GM18499 (cell line): ENCODE data around the gene PCNP.
"Not testable (repeated sequence)": the region's sequence is repeated elsewhere in the genome, so short reads cannot be mapped to it uniquely, and the experiment has no call there.

Source experiments
- ATAC-seq: cut with Tn5 transposase; IDR thresholded peaks from one replicate; pipeline ENCODE4 v1.9.1; 2021; ENCODE audit warnings: moderate number of reproducible peaks; ENCODE audit not compliant: insufficient read depth, unreplicated experiment

Gene PCNP, protein sequence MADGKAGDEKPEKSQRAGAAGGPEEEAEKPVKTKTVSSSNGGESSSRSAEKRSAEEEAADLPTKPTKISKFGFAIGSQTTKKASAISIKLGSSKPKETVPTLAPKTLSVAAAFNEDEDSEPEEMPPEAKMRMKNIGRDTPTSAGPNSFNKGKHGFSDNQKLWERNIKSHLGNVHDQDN

DNA sequence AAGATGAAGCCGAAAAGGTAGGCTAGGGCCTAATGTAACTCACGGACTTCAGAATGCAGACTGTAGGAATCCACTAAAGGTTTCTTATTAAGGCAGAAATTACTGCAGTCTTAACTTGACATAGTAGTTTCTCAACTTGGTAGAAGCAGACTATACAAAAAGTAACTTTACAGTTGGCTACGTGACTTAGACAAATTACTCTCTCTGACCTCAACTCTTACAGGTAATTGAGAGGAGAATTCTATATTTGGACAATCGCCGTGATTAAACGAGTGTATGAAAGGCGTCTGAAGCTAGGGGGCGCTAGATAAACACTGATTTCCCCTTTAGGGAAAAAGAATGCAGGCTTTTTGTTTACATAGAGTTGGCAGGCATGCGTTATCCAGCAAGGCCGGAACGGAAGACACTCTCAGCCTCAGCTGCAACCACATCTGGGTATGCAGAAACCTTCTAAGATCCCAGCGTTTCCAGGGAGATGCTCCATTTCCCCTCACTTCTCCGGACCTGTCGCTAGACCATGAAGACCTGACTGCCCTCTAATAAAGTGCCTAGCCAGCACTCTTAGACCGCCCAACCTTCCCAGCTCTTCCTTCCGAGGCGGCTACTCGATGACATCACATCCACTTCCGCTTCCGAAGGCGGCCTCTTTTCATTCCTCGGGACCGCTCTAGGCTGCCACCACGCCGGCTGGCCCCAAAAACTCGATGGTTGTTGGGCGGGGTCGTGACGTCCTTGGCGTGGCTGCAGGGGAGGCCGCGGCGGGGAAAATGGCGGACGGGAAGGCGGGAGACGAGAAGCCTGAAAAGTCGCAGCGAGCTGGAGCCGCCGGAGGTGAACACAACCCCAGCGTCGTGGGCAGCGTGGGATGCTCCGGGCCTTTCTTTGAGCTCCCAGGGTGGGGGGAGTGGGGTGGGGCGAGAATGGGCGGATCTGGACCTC, at the start of gene PCNP:
Gene PCNP, plus strand, starts transcription at position 732 of the 939 bp plus-strand sequence. Its CDS starts 36 bp downstream, at position 768.
- peak; percentile 79 for ATAC-seq

DNA sequence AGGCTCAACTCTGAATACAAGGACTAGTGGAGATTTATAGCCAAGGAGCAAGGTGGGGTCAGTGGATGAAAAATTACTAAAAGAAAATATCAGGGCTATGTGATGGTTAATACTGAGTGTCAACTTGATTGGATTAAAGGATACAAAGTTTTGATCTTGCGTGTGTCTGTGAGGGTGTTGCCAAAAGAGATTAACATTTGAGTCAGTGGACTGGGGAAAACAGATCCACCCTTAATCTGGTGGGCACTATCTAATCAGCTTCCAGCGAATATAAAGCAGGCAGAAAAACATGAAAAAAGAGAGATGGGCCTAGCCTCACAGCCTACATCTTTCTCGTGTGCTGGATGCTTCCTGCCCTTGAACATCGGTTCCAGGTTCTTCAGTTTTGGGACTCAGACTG, 46.5 kb upstream of the PCNP start:
- ATAC-seq, result no peak

DNA sequence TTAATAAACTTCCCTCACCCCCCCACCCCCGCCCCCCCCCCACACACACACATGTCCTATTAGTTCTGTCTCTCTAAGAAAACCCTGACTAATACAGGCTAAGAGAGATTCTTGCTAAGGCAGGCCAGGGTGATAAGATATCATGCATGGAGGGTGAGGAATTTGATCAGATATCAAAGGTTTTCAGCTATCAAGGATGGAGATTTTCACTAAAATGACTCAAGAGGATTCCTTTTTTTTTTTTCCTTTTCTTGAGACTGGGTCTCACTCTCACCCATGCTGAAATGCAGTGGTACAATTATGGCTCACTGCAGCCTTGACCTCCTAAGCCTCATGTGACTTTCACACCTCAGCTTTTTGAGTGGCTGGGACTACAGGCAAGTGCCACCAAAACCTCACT, 46.1 kb upstream of the PCNP start:
- ATAC-seq, result no peak

DNA sequence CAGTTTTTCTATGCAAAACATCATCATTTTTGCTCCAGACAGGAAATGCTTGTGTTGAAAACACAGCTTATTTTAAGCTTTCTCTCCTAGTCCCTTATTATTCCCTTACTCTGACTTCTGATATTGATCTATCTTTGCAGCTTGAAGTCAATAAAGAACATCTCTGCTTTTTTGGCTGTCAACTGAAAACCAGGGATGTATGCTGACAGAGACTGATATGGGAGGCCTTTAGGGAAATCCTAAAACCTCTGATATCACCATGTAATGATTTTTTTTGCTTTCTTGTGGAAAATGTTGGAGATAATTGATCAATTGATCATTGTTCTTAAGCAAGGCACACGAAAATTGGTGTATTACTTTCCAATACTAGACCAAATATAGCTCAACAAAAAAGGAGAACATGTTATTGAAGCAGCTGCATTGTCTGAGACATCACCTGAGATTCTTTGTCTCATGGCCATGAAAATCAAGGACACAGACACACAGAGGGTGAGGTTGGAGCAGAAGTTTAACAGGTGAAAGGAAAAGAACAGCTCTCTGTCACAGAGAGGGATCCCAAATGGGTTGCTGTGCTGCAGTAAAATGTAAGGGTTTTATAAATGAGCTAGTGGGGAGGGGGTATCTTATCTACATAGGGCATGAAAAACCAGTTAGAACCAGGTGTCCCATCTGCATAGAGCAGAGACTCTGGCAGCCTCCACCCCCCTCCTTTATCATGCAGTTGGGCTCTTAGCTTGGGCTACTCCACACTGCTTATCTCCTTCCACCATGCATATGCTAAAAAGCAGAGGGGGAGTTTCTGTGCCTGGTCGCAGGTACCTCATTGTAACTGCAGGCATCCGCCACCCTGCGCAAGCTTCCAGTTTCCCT, 43.9 kb upstream of the PCNP start:
- no peak for ATAC-seq

DNA sequence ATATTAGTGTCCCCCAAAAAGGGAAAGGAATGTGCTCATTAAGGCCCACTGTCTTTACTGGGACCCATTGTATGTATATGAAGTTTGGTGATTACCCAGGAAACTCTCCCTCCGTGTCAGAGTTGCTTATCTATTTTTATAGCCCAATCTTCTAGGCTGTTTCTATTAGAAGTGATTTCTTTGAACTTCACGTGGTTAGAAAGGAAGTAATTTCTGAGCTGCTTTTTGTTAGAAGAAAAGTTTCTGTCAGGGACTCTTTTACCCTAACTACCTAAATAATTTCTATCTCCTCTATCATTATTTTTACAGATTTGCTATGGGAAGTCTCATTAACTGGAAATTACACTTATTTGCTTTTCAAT, 43.3 kb upstream of the PCNP start:
- no peak for ATAC-seq

DNA sequence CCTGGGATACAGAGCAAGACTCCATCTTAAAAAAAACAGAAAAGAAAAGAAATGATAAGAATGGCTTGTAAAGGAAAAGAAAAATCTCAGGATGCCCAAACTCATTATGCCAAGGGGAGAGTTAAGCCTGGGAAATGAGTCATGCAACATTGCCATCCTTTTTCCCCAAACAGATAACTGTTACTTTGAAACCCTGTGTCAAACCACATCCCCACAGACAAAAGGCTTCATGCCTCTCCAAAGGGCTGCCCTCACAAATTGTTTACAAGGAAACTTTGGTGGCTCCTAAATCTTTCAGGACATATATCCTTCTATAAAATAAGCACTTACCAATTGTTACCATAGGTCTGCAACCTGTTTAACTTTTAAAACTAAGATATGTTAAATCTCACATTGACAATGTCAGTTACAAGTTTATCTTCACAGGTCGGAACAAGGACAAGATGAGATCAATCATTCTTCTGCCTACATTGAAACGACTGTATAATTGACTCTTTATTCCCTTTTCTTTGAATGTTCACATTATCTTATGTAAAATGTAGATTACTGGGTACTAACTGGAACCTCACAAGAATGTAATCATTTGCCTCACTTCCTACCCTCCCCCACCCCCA, 42.4 kb upstream of the PCNP start:
- ATAC-seq, result no peak

DNA sequence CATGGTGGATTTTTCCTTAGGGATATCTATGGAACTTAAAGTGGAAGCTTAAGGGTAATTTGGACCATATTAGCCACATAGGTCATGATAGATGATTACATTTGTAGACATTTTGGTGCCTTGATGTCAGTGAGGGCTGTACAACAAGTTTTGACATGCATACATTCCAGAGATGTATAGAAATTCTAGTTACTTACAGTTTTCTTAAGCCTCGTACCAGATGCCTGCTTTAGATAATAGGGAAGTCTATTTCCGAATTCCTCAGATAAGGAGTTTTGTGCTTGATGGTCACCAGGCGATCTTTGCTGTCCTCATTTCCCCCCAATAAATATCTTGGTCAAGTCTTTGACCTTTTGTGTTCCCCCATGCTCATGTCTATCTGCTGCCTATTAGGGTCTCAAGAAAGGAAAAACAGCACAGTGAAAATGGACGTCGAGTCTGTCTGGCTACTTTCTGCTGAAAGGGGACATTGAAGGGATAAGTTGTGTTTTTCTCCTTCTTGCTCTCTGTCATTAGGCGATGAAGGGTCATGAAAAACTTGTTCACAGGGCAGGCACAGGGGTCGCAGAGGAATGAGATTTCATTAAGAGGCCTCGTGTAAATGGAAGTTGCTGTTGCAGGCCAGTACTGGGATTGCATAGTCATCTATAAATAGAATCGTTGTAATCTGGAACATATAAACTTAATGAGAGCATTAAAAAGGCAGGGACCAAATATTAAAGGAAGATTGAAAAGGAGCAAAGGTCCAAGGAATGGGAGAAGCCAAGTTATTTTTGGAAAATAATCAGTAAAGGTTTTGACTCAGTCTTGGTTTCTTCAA, 41.0 kb upstream of the PCNP start:
- ATAC-seq, result no peak

DNA sequence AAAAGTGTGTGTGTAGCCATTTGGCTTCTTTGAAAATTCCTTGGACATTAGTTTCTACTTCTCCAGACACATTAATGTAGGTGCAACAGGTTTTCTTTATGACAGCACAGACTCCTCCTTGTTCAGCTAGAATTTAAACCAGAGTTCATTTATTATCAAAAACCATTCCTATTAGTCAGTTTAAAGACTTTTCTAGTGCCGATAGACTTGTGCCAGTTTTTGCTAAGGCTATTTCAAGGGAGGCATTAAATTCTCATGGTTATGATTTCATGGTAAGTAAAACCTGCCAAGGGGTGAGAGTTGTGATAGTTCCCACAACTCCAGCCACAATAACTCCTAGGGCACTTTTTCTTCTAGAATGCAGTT, 40.4 kb upstream of the PCNP start:
- no peak for ATAC-seq

DNA sequence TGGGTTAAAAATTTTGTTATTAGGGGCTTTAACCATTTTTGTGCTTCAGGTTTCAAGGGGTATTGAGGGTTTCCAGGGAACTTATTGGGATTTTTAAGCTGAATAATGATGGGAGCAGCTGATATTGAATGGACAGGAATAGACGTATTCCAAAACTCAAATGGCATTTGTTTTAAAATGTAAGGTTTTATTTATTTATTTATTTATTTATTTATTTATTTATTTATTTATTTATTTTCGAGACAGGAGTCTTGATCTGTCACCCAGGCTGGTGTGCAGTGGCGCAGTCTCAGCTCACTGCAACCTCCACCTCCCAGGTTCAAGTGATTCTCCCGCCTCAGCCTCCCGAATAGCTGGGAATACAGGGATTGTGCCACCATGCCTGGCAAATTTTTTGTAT, 38.8 kb upstream of the PCNP start:
- ATAC-seq, result no peak

DNA sequence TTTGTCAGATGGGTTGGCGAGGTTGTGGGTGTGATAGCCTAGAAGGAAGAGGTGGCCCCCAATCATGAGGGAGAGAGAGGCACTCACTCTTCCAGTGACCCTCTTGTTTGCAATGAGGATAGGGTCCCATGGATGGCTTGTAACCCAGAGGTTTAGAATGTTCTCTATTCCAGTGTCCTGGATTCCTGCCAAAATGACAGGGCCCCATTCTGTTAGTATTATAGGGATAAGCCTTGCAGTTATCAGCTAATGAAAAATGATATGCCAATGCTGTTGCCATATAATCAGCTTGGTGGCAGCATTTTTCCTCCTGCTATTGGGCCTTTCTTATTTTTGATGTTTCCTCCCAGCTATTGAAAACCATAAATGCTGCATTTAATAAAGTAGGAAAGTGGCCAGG, 37.7 kb upstream of the PCNP start:
- no peak for ATAC-seq

DNA sequence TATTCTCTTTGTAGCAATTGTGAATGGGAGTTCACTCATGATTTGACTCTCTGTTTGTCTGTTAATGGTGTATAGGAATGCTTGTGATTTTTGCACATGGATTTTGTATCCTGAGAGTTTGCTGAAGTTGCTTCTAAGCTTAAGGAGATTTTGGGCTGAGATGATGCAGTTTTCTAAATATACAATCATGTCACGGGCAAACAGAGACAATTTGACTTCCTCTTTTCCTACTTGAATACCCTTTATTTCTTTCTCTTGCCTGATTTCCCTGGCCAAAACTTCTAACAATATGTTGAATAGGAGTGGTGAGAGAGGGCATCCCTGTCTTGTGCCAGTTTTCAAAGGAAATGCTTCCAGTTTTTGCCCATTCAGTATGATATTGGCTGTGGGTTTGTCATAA, 37.0 kb upstream of the PCNP start:
- not testable (repeated sequence) for ATAC-seq

DNA sequence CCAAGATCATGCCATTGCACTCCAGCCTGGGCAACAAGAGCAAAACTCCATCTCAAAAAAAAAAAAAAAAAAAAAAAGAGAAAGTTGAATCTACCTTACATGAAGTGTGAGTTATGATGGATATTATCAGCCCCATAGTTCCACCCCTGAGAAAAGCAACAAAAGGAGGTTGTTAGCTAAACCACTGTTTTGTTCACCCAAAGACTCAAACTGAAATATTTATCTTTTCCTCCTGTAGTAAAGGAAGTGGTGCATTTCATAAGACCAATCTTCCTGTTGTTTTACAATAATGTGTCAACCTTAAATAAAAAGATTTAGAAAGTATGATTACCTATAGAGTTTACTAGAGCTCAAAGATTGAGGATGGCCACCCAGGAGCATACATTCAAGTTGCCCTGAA, 31.0 kb upstream of the PCNP start:
- ATAC-seq, result no peak

DNA sequence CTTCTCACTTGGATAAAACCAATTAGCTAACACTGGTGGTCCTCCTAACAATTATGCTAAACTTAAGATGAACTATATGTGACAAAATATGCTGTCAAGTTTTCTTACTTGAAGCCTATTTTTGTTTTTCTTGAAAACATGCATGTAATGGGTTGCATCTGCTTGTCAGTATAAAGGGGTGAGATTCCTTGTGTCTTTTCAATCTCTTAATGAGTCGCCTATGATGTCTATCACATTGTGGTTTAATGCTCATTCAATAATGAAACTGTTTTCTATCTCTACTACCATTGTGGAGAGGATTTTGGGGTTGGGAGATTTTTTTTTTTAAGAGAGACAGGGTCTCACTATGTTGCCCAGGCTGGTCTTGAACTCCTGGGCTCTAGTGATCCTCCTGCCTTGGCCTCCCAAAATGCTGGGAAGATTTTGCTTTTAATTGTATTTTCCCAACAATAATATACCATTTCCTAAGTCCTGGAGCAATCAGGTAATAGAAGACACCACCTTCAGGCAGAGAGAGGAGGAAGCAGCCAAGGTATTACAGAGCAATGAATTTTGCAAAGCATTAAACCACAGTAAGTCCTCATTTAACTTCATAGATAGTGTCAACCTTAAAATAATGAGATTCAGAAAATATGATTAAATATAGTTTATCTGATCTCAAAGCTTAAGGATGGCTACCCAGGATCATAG, 29.7 kb upstream of the PCNP start:
- no peak for ATAC-seq

DNA sequence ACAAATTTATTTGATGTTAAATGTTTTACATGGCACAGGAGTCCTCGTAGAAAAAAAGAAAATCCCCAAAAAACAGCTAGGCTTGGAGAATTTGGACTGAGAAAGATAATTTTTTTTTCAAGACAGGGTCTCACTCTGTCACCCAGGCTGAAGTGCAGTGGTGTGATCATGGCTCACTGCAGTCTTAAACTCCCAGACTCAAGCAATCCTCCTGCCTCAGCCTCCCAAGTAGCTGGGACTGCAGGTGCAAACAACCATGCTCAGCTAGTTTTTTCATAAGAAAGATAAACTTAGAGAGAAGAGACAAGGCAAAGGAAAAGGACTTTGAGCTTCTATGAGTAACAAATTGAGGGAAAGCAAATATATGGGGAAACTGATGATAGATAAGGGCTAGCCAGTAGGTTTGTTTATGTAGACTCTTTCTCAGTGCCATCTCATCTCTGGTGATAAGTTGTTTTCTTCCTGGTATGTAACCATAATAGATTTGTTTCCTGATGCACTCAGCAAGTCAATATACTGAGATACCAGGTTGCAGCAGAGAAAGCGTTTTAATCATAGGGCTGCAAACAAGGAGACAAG, 25.4 kb upstream of the PCNP start:
- no peak for ATAC-seq

DNA sequence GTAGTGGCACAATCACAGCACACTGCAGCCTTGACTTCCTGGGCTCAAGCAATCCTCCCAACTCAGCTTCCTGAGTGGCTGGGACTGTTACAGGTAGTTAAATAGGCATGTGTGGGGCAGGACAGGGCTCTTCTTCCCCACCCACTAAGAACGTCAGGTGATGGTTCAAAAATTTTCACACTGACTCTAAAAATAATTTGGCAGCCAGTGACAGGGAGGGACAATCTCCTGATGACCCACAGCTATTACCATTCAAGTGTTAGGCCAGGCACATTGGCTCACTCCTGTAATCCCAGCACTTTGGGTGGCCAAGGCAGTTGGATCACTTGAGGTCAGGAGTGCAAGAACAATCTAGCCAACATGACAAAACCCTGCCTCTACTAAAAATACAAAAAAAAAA, 24.5 kb upstream of the PCNP start:
- ATAC-seq, result no peak

DNA sequence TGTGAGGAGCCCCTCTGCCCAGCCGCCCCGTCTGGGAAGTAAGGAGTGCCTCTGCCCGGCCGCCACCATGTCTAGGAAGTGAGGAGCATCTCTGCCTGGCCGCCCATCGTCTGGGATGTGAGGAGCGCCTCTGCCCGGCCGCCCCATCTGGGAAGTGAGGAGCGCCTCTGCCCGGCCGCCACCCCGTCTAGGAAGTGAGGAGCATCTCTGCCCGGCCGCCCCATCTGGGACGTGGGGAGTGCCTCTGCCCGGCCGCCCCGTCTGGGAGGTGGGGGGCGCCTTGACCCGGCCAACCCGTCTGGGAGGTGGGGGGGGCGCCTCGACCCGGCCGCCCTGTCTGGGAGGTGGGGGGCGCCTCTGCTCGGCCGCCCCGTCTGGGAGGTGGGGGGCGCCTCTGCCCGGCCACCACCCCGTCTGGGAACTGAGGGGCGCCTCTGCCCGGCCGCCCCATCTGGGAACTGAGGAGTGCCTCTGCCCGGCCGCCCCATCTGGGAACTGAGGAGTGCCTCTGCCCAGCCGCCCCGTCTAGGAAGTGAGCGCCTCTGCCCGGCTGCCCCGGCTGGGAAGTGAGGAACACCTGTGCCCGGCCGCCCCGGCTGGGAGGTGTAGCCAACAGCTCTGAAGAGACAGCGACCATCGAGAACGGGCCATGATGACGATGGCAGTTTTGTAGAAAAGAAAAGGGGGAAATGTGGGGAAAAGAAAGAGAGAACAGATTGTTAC, 22.5 kb upstream of the PCNP start:
- not testable (repeated sequence) for ATAC-seq

DNA sequence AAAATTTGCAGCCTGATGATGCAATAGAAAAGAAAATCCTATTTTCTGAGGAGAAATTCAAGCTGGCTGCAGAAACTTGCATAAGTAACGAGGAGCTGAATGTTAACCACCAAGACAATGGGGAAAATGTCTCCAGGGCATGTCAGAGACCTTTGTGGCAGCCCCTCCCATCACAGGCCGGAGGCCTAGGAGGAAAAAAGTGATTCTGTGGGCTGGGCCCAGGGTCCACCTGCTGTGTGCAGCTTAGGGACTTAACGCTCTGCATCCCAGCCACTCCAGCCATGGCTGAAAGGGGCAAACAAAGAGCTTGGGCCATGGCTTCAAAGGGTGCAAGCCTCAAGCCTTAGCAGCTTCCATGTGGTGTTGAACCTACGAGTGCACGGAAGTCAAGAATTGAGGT, 20.6 kb upstream of the PCNP start:
- not testable (repeated sequence) for ATAC-seq

DNA sequence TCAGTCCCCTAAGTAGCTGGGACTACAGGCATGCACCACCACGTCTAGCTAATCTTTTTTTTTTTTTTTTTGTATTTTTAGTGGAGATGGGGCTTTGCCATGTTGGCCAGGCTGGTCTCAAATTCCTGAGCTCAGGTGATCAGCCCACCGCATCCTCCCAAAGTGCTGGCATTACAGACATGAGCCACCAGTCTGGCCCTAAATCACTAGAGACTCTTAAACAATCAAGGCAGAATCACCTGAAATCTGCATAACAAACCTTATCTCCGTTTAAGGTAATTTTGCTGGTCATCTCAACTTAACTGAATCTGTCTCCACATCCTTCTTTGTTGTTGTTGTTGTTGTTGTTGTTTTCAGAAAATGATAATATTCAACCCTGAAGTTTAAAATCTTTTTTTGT, 17.9 kb upstream of the PCNP start:
- no peak for ATAC-seq
